ENCODE results near the gene DLX3. TPM values are rescaled to one million over a fixed set of nuclear protein-coding genes. Genes with fewer than 3 reads are reported as not detected.

Gene DLX3
- total RNA-seq, 3 donors from 2014 or later (not counting 1 experiment from before 2014, with no cell fraction given): not detected

GRCh38 chr17:50026837-50027171 lies 31.8 kb upstream of the DLX3 start:
- TF ChIP-seq CTCF (IDR thresholded peaks at IDR 0.05): peak; percentile 90
- H3K36me3 ChIP-seq (ENCODE audit: control insufficient read depth, insufficient read depth, low read length): no peaks in the 10 kb centered on the region
- H3K9me3 Mint-ChIP-seq: no peaks in the 10 kb centered on the region
- H3K9me3 ChIP-seq (ENCODE audit: control insufficient read depth, insufficient read depth, low read length): no peaks in the 10 kb centered on the region
- WGBS (ENCODE audit: insufficient coverage): 2% methylated on average over 4 of the region's 6 CpGs
- H3K4me3 Mint-ChIP-seq: no peak overlapping the region
- no peaks in the 10 kb centered on the region for H3K36me3 Mint-ChIP-seq
- intact Hi-C loops (cut with micrococcal nuclease): loop anchor here (1.0 kb wide), 1 partner anchor 60 kb away; no protein-coding TSS in a partner anchor
- H3K4me1 Mint-ChIP-seq: peaks cover 0 to 20% of the 10 kb centered on the region in 2 donors
- H3K4me3 ChIP-seq (ENCODE audit: low read length): no peak overlapping the region
- peaks cover 26 to 30% of the 10 kb centered on the region in 2 donors for H3K27me3 Mint-ChIP-seq (ENCODE audit: low read depth in 2 of 2)
- H3K27ac Mint-ChIP-seq: no peak overlapping the region
- ATAC-seq (peak; percentile 60 to 84 (median 71)), DNase-seq (peak; percentile 78 to 87)
- no peak overlapping the region for H3K27ac ChIP-seq (ENCODE audit: low read length)
- H3K27me3 ChIP-seq (ENCODE audit: control insufficient read depth, insufficient read depth, low read length): peaks cover 10% of the 10 kb centered on the region
- peaks cover 10% of the 10 kb centered on the region for H3K4me1 ChIP-seq (ENCODE audit: control insufficient read depth, insufficient read depth, low read length)

DNA sequence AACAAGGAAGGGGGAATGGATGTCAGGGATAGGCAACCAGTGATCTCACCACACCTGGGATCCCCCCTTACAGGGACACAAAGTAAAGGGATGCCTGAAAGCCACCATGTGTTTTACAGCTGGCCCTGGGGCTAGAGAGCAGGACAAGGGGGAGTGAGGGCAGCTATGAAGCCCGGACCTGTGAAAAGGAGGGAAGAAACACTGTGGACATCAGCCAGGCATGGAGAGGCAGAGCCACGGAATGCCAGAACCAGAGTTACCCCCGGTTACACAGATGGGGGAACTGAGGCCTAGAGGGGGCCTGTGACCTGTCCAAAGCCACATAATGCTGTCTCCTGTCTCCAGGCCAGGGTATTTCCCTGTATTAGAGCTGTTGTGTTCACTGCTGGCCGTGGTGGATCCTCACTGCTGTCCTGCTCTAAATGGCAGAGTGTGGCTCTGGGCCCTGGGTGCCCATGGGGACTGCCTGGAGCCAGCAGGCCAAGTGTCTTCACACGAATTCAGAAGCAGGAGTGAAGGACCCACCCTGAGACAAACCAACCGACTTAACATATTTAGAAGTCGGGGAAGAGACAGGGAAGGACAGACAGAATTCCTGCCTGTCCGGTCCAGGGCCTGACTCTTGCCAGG lies 31.1 kb upstream of the DLX3 start:
- H3K27me3 Mint-ChIP-seq (ENCODE audit: low read depth in 2 of 2): peaks cover 32 to 37% of the 10 kb centered on the region in 2 donors
- no peak for DNase-seq
- Histone ChIP-seq H3K4me3 (ENCODE audit: low read length) (no peak overlapping the region), H3K36me3 (ENCODE audit: control insufficient read depth, insufficient read depth, low read length) (no peaks in the 10 kb centered on the region), H3K9me3 (ENCODE audit: control insufficient read depth, insufficient read depth, low read length) (no peaks in the 10 kb centered on the region), H3K27me3 (ENCODE audit: control insufficient read depth, insufficient read depth, low read length) (peaks cover 10% of the 10 kb centered on the region), H3K27ac (ENCODE audit: low read length) (no peak overlapping the region), H3K4me1 (ENCODE audit: control insufficient read depth, insufficient read depth, low read length) (peaks cover 10% of the 10 kb centered on the region)
- TF ChIP-seq CTCF (IDR thresholded peaks at IDR 0.05): no peak
- intact Hi-C loops (cut with micrococcal nuclease): loop anchor here (1.0 kb wide), 1 partner anchor 61 kb away; no protein-coding TSS in a partner anchor
- no peaks in the 10 kb centered on the region for H3K9me3 Mint-ChIP-seq
- 79% methylated on average over 8 of the region's 8 CpGs for WGBS (ENCODE audit: insufficient coverage)
- H3K36me3 Mint-ChIP-seq: no peaks in the 10 kb centered on the region
- ATAC-seq: no peak
- H3K27ac Mint-ChIP-seq: no peak overlapping the region
- H3K4me3 Mint-ChIP-seq: no peak overlapping the region
- H3K4me1 Mint-ChIP-seq: peaks cover 0 to 20% of the 10 kb centered on the region in 2 donors

DNA sequence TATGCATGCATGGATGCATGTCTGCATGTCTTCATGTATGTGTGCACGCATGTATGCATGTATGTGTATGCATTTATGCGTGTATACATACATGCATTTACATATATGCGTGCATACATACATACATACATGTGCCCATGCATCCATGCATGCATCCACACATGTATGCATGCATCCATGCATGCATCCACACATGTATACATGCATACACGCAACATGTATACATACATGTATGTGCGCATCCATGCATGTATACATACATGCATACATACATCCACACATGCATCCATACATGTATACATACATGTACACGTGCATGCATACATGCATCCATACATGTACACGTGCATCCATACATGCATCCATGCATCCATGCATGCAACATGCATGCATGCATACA lies 29.8 kb upstream of the DLX3 start:
- no peaks in the 10 kb centered on the region for H3K36me3 Mint-ChIP-seq
- H3K27ac ChIP-seq (ENCODE audit: low read length): no peak overlapping the region
- H3K27ac Mint-ChIP-seq: no peak overlapping the region
- no peak overlapping the region for H3K4me3 Mint-ChIP-seq
- intact Hi-C loops (cut with micrococcal nuclease): no loop called here
- 46% methylated on average over 7 of the region's 7 CpGs for WGBS (ENCODE audit: insufficient coverage)
- no peaks in the 10 kb centered on the region for H3K9me3 Mint-ChIP-seq
- H3K9me3 ChIP-seq (ENCODE audit: control insufficient read depth, insufficient read depth, low read length): no peaks in the 10 kb centered on the region
- TF ChIP-seq CTCF (IDR thresholded peaks at IDR 0.05): no peak
- no peaks in the 10 kb centered on the region for H3K36me3 ChIP-seq (ENCODE audit: control insufficient read depth, insufficient read depth, low read length)
- H3K27me3 Mint-ChIP-seq (ENCODE audit: low read depth in 2 of 2): peaks cover 34% of the 10 kb centered on the region in 2 donors
- peak in 1 of 3 donors; percentile 6 for ATAC-seq
- DNase-seq: no peak
- peaks cover 10% of the 10 kb centered on the region for H3K4me1 ChIP-seq (ENCODE audit: control insufficient read depth, insufficient read depth, low read length)
- no peak overlapping the region for H3K4me3 ChIP-seq (ENCODE audit: low read length)
- H3K4me1 Mint-ChIP-seq: peaks cover 0 to 20% of the 10 kb centered on the region in 2 donors
- peaks cover 10% of the 10 kb centered on the region for H3K27me3 ChIP-seq (ENCODE audit: control insufficient read depth, insufficient read depth, low read length)

DNA sequence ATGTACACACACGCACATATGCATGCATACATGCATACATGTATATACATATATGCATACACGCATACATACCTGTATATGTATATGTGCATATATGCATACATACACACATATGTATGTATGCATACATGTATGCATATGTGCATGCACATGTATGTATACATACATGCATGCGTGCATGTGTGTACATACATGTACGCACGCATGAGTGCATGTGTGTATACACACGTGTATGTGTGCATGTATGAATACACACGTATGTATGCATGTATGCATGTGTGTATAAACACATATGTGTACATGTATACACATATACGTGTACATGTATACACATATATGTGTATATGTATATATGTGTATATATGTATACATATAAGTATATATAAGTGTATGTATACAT lies 28.5 kb upstream of the DLX3 start:
- 80% methylated on average over 4 of the region's 8 CpGs for WGBS (ENCODE audit: insufficient coverage)
- peaks cover 10% of the 10 kb centered on the region for H3K4me1 ChIP-seq (ENCODE audit: control insufficient read depth, insufficient read depth, low read length)
- intact Hi-C loops (cut with micrococcal nuclease): no loop called here
- no peak for TF ChIP-seq CTCF (IDR thresholded peaks at IDR 0.05)
- H3K4me1 Mint-ChIP-seq: peaks cover 0 to 13% of the 10 kb centered on the region in 2 donors
- H3K27ac ChIP-seq (ENCODE audit: low read length): no peak overlapping the region
- DNase-seq (peak in 1 of 2 donors; percentile 26), ATAC-seq (peak in 2 of 3 donors; percentile 15 to 37)
- no peaks in the 10 kb centered on the region for H3K36me3 Mint-ChIP-seq
- peaks cover 8% of the 10 kb centered on the region for H3K27me3 ChIP-seq (ENCODE audit: control insufficient read depth, insufficient read depth, low read length)
- H3K27me3 Mint-ChIP-seq (ENCODE audit: low read depth in 2 of 2): peaks cover 26 to 27% of the 10 kb centered on the region in 2 donors
- H3K9me3 ChIP-seq (ENCODE audit: control insufficient read depth, insufficient read depth, low read length): no peaks in the 10 kb centered on the region
- no peak overlapping the region for H3K27ac Mint-ChIP-seq
- no peaks in the 10 kb centered on the region for H3K9me3 Mint-ChIP-seq
- no peak overlapping the region for H3K4me3 ChIP-seq (ENCODE audit: low read length)
- no peak overlapping the region for H3K4me3 Mint-ChIP-seq
- no peaks in the 10 kb centered on the region for H3K36me3 ChIP-seq (ENCODE audit: control insufficient read depth, insufficient read depth, low read length)
